LoVo (cell line): ENCODE measurements around the gene UNC13D.

ENCODE experiments used
- DNase-seq: peaks from one replicate; pipeline ENCODE4 v3.0.0-alpha.2; 2016; ENCODE audit warnings: low spot score

The UNC13D gene

DNA sequence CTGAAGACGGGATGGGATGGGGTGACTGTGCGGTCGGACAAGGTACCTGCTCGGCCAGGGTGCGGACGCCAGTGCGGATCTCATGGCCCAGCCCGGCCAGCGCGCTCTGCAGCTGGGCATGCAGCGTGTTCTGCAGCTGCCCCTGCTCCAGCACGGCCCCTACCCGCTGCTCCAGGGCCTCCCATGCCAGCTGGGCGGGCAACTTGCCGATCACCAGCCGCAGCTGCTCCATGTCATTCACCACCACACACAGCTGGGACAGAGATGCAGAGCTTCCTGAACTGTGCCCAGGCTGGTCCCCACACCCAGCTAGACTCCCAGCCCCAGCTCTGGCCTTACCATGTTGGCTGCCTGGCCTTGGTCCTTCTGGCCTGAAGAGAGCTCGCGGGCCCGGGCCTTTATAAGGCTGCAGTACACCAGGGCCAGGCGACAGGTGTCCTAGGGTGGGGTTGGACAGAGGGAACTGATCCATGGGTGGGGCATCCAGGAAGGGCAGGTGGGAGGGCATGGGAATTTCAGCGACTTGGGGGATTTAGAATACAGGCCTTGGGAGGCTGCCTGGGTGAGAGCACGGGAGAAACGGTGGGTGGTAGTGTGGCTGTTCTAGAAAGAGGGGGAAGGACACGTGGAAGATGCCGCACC is 9.8 kb downstream of the UNC13D start:
- DNase-seq: no peak

DNA sequence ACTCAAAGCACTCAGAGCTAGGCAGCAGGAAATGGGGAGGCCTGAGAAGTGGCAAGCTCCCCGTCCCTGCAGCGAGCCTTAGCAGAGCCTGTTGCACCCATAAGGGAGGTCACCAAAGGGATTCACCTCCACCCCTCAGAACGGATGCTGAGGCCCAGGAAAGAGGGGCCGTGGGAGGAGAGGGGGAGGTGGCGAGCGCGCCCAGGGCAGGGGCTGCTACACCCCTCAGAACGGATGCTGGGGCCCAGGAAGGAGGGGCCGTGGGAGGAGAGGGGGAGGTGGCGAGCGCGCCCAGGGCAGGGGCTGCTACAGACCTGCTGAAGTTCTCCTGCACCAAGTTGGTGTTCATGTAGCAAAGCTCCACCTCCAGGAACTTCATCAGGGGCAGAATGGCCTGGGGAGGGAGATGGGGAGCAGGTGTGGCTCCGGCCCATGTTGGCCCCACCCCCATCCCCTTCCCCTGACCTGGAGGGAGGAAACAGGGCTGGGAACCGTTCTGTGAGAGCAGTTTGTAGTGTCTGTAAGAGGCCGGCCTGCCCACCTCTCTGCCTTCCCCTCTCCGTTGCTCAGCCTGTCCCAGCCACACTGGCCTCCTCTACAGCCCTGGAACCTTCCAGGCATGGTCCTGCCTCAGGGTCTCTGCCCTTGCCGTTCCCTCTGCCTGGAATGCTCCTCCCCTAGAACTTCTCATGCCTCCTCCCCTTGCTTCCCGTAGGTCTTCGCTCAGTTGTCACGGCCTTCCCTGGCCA is 11.4 kb downstream of the UNC13D start:
- no peak for DNase-seq

DNA sequence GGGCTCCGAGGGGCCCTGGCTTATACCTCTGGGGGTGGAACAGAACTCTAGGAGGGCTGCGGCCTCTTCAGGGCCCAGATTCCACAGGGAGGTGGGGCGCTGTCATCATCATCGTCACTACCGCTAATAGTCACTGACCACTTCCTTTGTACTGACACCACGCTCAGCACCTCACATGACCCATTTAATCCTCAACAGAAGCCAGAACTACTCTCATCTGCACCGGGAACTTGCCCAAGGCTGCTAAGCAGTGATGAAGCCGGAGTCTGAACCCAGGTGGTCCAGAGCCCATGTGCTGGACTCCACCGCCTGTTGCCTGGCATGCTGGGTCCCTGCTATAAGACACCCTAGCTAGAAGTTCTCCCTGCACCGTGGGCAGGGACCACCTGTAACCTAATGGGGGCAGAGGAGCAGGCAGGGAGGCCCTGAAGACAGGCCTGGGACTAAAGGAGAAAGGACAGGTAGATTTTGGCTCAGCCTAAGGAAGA is 12.0 kb downstream of the UNC13D start:
- DNase-seq: no peak

DNA sequence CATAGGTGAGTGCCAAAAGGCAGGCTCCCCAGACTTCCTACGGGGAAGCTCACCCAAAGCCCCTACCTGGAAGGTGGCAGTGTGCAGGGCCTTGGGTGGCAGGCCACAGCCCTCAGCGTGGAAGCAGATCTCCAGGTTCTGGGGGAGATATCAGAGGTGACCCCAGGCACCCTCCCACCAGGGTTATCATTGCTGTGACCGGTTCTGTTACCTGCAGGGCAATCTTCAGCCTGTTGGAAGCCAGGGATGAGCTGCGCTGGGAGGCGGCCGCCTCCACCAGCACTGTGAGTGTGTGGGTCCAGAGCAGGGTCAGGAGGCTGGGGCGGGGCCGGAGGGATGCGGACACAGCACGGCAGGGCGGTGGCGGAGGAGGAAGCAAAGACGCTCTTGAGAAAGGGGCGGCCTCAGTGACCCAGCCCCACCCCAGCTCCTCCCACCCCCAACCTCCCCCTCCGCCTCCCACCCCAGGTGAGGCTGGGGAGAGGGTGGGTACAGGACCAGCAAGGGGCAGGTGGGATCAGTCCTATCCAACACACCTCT is 13.1 kb downstream of the UNC13D start:
- no peak for DNase-seq

DNA sequence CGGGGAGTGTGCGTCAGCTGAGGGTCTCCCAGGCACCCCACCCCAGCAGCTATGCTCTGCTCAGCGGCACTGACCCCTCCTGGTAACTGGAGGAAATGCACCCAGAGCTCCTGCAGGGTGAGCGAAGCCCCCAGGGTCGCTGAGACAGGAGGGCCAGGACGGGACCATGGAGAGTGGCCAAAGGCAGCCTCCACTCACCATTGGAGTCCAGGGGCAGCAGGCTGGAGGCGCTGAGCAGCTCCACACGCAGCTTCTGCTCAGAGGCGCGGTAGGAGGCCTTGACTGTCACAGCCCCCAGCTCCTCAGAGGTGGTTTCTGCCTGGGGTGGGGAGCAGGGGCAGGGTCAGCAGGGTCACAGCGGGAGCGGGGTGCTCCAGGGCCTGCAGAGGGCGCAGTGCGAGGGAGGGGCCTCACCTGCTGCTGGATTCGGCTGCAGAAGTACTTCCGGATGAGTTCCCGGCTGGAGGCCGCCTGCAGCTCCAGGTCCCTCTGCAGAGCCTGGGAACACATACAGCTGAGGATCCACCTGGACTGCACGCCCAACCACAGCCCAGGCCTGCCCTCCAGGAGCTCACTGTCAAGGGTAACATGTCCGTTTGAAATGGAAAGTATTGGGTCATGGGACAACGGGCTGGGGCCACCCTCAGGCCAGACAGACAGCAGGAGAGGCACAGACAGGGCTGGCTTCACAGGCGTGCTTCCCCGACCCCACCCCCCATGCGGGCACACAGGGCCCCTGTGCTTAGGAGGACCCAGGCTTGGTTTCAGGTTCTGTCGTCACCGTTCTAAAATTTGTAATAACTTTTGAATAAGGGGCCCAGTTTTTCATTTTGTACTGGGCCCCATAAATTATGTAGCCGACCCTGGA is 13.8 kb downstream of the UNC13D start:
- no peak for DNase-seq

DNA sequence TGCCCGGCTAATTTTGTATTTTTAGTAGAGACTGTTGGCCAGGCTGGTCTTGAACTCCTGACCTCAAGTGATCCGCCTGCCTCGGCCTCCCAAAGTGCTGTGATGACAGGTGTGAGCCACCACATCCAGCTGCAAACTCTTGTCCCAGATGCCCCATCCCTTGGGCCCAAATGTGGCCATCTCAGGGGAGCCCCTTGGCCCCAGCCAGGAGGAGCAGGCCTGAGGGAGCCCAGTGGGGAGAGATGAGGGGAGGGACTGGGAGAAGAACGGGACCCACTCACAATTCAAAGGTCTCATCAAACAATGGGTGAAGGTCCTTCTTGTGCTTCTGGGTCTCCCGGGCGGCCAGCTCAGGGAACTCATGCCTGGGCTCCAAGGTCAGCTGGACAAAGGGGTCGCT is 14.5 kb downstream of the UNC13D start:
- no peak for DNase-seq

DNA sequence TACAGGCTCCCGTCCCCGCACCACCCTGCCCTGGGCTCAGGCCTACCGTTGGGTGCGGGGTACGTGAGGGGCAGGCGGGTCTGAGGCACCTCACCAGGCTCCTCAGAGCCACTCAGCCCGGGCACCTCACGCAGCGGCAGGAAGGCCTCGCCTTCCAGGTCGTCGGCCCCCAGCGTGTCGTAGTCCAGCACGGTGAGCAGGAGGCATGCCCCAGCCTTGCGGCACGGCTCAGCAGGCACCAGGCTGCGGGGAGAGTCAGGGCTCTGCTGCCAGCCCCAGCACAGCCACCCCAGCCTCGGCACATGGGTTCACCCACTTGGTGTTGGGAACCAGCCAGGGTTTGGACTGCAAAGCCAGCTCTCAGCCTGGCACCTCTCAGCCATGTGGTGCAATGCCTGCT is 15.5 kb downstream of the UNC13D start:
- DNase-seq: no peak

DNA sequence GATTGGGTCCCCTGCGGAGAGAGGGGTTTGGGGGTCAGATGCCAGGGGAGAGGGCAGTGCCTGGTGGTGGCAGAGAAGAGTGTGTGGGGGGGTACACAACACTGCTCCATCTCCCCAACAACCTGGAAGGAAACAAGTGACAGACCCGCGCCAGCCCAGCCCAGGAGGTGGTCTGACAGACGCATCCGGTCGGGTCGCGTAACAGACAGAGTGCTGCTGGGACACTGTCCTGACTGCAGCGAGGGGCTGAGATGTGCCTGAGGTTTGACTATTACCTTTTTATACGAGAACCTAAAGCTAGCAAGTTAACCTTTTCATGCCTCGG is 16.2 kb downstream of the UNC13D start:
- no peak for DNase-seq

DNA sequence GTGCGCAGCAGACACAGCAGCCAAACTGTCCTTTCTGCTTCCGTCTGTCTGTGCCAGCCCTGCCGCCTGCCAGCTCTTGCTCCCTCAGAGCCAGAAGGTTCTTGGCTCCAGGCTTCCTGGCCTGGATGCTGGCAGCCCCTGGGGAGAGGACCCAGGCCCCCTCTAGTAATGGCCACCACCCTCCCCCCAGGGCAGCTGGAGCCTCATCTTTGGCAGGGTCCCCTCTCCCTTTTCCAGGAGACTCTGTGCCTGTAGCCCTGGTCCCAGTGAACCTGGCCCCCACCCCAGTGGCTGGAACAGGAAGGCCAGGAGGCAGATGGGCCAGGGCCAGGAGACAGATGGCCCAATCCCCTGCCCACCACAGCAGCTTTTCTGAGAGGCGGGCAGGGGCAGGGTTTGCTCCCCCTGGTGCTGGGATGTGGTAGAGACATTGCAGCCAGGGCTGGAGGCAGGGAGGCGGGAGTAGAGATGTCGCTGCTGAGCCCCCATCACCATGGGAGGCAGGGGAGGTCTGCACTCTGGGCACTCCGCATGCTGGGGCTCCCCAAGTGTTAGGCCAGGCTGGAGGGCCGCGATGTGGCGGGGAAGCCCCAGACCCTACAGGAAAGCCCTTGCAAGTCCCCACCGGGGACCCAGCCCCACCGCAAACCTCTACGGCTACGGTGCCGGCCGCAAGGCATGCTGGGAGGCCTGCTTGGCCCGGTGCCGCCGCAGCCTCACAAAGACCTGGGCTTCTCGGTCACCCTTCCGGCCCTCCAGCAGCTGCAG is 16.7 kb downstream of the UNC13D start:
- no peak for DNase-seq

DNA sequence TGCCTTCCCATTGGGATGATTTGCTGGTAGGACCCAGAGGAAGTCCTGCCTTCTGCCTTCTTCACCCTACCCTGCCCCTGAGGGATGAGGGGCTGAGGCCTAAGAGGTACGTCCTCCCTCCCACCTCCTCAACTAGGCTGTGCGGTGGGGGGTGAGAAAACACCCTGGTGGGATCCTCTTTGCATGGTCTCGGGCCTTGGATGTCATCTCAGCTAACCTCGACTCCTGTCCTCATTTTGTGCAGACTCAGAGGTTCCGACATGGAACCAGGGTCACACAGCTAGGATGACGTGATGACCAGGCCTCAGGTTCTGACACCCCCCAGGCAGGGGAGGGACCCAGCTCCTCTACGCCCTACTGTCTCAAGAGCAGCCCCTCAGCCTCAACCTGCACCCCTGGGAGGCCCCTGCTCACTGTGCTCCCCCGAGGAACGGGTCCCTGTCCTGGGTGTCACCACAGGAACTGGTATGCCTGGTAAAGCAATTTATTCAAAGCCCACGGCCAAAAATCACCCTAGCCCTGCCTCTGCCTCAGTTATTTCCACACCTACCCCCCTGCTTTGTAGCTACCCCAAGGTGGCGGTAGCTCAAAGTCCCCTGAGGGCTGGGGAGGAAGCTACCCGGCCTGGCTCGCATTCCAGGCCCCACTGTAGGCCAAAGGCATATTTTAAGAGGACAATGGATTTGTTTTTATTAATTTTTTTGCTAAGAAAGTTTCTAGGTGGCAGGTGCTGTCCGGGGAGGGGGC is 17.5 kb downstream of the UNC13D start:
- DNase-seq: no peak

DNA sequence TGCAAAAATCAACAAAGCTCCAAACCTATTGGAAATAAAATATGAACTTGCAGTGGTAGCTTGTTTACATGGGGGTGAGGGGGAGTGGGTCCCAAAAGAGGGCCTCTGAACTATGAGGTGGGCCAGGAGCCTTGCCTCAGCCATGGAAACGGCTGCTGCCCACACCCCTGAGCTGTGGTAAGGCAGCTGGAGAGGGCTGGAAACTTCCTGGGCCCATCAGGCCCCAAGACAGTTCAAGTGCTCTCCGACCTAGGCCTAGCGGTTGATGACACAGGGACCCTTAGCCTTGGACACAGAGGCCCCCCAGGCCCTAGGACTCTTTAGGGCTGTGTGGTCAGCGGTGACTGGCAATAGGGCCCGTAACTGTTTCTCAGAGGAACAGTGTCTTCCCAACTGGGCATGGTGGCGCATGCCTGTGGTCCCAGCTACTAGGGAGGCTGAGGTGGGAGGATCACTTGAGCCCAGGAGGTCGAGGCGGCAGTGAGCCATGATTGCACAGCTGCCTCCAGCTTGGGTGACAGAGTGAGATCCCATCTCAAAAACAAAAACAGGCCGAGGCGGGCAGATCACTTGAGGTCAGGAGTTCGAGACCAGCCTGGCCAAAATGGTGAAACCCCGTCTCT is 18.3 kb downstream of the UNC13D start:
- DNase-seq: no peak

DNA sequence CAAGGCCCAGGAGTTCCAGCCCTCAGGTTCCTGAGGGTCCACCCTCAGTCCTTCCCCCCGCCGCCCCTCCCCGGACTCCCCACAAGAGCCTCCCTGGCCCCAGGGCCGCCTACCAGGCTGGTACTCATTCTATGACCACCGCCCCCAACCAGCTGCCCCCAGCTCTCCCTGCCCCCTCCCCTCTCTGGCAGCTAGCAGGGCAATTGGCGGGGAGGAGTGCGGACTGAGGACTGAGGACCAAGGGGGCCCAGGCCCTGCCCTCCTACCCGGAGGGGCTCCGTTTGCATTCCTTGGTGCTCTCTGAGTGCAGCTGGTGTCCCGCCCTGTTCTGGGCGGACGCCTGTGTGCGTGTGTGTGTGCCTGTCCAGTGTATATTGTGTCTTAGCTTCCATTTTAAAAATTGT is 19.1 kb downstream of the UNC13D start:
- no peak for DNase-seq

DNA sequence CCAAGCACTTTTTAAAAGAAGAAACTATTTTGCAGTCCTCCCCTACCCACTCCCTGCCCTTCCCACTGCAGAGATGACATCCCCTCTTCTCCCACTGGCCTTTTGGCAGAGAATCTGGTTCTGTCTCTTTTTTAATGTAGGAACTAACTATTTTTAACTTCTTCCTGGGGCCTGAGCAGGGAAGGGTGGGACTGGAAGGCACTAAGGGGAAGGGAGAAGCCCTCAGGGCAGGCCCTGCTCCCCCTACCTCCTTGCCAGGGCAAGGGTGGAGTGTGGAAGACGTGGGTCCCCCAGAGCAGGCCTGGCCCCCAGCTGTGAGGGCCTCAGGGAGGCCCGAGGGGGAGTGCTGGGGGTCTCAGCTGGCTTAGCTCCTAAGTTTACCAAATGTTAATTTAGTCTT is 19.5 kb downstream of the UNC13D start:
- DNase-seq: no peak

DNA sequence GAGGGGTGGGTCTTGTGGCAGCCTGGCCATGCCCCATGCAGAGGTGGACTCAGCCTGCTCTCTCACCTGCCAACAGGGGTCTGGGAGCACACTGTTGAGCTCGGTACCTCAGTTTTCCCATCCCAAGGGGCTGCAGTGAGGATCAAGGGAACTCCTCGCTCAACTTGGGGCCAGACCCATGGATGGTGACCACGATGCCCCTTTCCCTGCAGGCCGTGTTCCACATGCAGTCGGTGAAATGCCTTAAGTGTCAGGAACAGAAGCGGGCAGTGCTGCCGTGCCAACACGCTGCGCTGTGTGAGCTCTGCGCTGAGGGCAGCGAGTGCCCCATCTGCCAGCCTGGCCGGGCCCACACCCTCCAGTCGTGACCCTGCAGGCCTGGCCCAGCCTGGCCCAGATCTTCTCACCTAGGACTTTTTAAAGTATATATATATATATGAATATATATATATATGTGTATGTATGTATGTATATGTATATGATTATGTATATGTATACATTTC is 20.1 kb downstream of the UNC13D start:
- DNase-seq: no peak

DNA sequence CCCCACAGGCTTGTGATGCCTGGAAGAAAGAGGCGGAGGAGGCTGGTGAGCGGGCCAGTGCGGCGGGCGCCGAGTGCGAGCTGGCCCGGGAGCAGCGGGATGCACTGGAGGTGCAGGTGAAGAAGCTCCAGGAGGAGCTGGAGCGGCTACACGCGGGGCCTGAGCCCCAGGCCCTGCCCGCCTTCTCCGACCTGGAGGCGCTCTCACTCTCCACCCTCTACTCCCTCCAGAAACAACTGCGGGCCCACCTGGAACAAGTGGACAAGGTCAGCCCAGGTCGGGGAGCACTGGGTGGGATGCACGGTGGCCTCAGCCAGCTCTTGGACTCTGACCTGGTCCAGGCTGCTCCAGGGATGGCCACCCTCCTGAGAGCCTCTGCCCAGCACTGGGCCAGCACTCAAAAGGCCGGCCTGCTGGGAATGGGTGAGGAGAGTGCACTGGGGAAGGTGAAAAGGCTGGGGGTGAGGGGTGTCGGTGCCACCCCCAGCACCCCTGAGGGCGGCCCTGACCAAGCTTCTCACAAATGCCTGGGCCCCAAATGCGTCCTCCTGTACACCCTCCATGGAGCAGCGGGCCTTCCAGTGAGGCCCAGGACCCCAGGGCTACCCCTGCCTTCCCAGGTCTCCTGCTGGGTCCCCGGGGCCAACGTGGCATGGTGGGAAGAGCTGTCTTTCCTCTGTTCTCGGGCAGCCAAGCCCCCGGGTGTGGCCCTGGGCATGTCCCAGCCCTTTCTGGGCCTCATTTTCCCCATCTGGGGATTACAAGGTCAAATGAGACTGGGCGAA is 20.8 kb downstream of the UNC13D start:
- no peak for DNase-seq

DNA sequence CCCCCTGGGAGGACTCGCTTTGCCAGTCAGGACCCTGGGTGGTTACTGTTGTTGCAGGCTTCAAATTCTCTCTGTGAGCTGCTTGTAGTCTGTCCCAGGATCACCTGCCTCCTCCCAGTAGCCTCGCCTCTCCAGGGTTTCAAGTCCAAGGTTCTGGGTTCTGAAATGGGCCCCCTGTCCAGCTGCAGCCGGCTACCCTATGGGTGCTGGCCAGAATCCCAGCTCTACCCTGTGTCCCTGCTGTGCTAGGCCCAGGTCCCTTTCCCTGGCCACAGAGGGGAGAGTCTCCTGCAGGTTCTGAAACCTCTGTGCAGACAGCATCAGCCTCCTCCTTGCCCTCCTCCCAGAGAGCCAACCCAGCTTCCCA is 21.4 kb downstream of the UNC13D start:
- DNase-seq: no peak

DNA sequence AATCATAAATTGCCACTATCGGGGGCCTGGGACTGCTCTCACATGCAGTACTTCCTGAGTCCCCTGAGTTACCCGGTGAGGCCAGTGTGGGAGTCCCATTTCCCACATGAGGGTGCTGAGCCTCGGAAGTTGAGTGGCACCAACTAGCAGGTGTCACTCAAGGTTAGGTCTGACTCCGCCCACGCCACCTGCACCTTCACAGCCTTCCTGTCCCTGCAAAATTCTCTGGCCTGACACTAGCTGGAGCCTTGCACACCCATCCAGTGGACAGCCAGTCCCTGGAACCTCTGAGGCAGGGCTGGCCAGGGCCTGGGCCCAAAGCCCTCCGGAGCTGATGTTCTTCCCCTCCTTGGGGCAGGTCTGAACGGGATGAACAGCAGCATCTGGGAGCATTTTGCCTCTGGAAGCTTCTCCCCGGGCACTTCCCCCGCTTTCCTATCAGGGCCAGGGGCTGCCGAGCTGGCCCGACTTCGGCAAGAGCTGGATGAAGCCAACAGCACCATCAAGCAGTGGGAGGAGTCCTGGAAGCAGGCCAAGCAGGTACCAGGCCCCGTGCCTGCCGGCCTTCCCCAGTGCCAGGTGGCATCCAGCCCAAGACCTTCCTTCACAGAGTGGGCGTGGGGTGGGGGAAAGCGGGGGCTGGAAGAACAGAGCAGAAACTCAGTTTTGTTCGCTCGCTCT is 21.9 kb downstream of the UNC13D start:
- no peak for DNase-seq

DNA sequence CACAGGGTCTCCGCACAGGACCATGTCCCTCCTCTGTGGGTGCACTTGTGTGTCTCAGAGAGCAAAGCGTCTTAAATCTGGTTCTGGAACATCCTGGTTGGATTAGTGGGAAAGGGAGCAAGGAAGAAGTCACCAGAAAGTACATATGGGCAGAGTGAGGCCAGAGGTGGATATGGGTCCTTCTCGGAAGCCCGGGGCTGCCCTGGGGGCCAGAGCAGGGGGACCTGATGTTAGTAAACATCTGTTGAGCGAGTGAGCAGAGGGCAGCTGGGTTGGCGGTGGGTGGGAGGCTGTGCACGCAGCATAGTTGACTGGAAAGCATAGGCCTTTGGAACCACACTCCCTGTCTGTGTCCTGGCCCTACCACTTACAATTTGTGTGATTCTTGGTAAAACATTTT is 22.7 kb downstream of the UNC13D start:
- DNase-seq: no peak
